CD14-positive monocyte (primary cell): Measurements from ENCODE around the gene PKD1. TPM values are rescaled to one million over a fixed set of nuclear protein-coding genes. Genes with fewer than 3 reads are reported as not detected.
A peak's percentile ranks its signal among the peaks of the same experiment; 100 is the strongest.

ENCODE experiments used
- DNase-seq, 3 donors: peaks; one replicate each; pipeline ENCODE4 v3.0.0-alpha.2; 2011 to 2022
- H2AFZ ChIP-seq: 2 replicates; pipeline ENCODE4 v1.6.0; 2012; ENCODE audit warnings: mild to moderate bottlenecking, low read depth, low read length, inconsistent platforms; ENCODE audit not compliant: insufficient read depth, poor library complexity, severe bottlenecking
- H3K27ac ChIP-seq, 2 donors: 1 replicate in 1 of 2; 2 replicates in 1 of 2; pipeline ENCODE4 v1.5.1; 2012 to 2013; ENCODE audit warnings: low read length in 2 of 2, control low read depth in 1 of 2, inconsistent platforms in 1 of 2, low read depth in 1 of 2, mild to moderate bottlenecking in 1 of 2
- H3K27me3 ChIP-seq, 2 donors: one replicate each; pipeline versions ENCODE4 v1.6.0 to v1.6.1; 2011 to 2013; ENCODE audit warnings: low read length in 2 of 2; ENCODE audit not compliant: control insufficient read depth in 2 of 2, insufficient read depth in 2 of 2
- H3K36me3 ChIP-seq, 2 donors: replicated peaks in 1 of 2; 1 replicate in 1 of 2; 2 replicates in 1 of 2; pipeline versions ENCODE4 v1.5.1 to v1.6.1; 2012 to 2013; ENCODE audit warnings: low read length in 2 of 2, control low read depth in 1 of 2, inconsistent platforms in 1 of 2, mild to moderate bottlenecking in 1 of 2; ENCODE audit not compliant: insufficient read depth in 2 of 2, control insufficient read depth in 1 of 2
- H3K4me1 ChIP-seq, 2 donors: 1 replicate in 1 of 2; 2 replicates in 1 of 2; pipeline versions ENCODE4 v1.5.1 to v1.6.1; 2012 to 2013; ENCODE audit warnings: low read length in 2 of 2, control low read depth in 1 of 2, inconsistent platforms in 1 of 2, mild to moderate bottlenecking in 1 of 2, moderate library complexity in 1 of 2; ENCODE audit not compliant: insufficient read depth in 2 of 2, control insufficient read depth in 1 of 2
- H3K4me2 ChIP-seq: replicated peaks from 2 replicates; pipeline ENCODE3; 2012; ENCODE audit warnings: low read length, moderate library complexity, mild to moderate bottlenecking; ENCODE audit not compliant: poor library complexity, severe bottlenecking; ENCODE audit errors: extremely low read depth
- H3K4me3 ChIP-seq, 3 experiments: fragments of 200-600 bp in 1 of 3; sonication (generic) in 1 of 3; replicated peaks in 1 of 3; 1 replicate in 2 of 3; 2 replicates in 1 of 3; pipeline ENCODE4 v1.5.1; 2011 to 2013; ENCODE audit warnings: low read length in 3 of 3, mild to moderate bottlenecking in 3 of 3, control low read depth in 2 of 3, low read depth in 2 of 3, inconsistent platforms in 1 of 3, moderate library complexity in 1 of 3
- H3K79me2 ChIP-seq: 2 replicates; pipeline ENCODE4 v1.6.0; 2012; ENCODE audit warnings: mild to moderate bottlenecking, control low read depth, inconsistent platforms, low read length, moderate library complexity; ENCODE audit not compliant: insufficient read depth
- H3K9ac ChIP-seq: 2 replicates; pipeline ENCODE4 v1.6.0; 2017; ENCODE audit warnings: low read length, mild to moderate bottlenecking; ENCODE audit not compliant: insufficient read depth, poor library complexity, severe bottlenecking
- H3K9me3 ChIP-seq, 2 donors: replicated peaks in 1 of 2; 1 replicate in 1 of 2; 2 replicates in 1 of 2; pipeline versions ENCODE4 v1.5.1 to v1.6.1; 2012 to 2013; ENCODE audit warnings: low read length in 2 of 2, control low read depth in 1 of 2; ENCODE audit not compliant: control insufficient read depth in 1 of 2, insufficient read depth in 1 of 2
- H4K20me1 ChIP-seq: 2 replicates; pipeline ENCODE4 v1.6.0; 2012; ENCODE audit warnings: mild to moderate bottlenecking, low read length, control low read depth, moderate library complexity; ENCODE audit not compliant: insufficient read depth
- H3K27ac Mint-ChIP-seq, 7 donors: one replicate each; pipeline ENCODE4 v1.8.0; 2020; ENCODE audit warnings: mild to moderate bottlenecking in 7 of 7, mixed read lengths in 7 of 7, moderate library complexity in 6 of 7, inconsistent platforms in 2 of 7
- H3K27me3 Mint-ChIP-seq, 3 donors: one replicate each; pipeline ENCODE4 v1.8.0; 2021 to 2022; ENCODE audit warnings: low read depth in 3 of 3, mild to moderate bottlenecking in 3 of 3, mixed read lengths in 3 of 3, moderate library complexity in 3 of 3, inconsistent platforms in 1 of 3
- H3K36me3 Mint-ChIP-seq, 2 donors: one replicate each; pipeline ENCODE4 v1.8.0; 2020; ENCODE audit warnings: mixed read lengths in 2 of 2, inconsistent platforms in 1 of 2, mild to moderate bottlenecking in 1 of 2
- H3K4me1 Mint-ChIP-seq: one replicate; pipeline ENCODE4 v1.8.0; 2020; ENCODE audit warnings: mild to moderate bottlenecking, mixed read lengths
- H3K4me3 Mint-ChIP-seq, 2 donors: one replicate each; pipeline ENCODE4 v1.8.0; 2020; ENCODE audit warnings: mild to moderate bottlenecking in 2 of 2, mixed read lengths in 2 of 2, moderate library complexity in 1 of 2
- H3K9me3 Mint-ChIP-seq, 7 donors: one replicate each; pipeline ENCODE4 v1.8.0; 2020 to 2022; ENCODE audit warnings: mixed read lengths in 7 of 7, mild to moderate bottlenecking in 6 of 7, moderate library complexity in 6 of 7, inconsistent platforms in 2 of 7
- WGBS: methylation state at CpG from one replicate; pipeline ENCODE4 v1.1.5; 2013; ENCODE audit warnings: missing lambda C conversion rate; ENCODE audit not compliant: insufficient coverage; 5-methylcytosine and 5-hydroxymethylcytosine counted together
- intact Hi-C, 2 donors: fragments of 100-400 bp; cut with micrococcal nuclease; formaldehyde crosslinking; loops; one replicate each; pipeline versions ENCODE4 v1.15.0 to v1.15.1; 2023
- polyA plus RNA-seq, 3 donors: library from polyadenylated mRNA; depleted of rRNA in 1 of 3; unstranded in 2 of 3; stranded (reverse) in 1 of 3; fragments of 300-500 nt in 2 of 3; fragments of >200 nt in 1 of 3; fragmentation: Illumina TruSeq in 2 of 3; gene quantifications; 1 replicate in 2 of 3; 2 replicates in 1 of 3; pipeline ENCODE4 v1.2.3, GENCODE V29; 2012 to 2021
- TF ChIP-seq, protein P1 (sequence below): fragments of 200-600 bp; IDR thresholded peaks from one replicate; pipeline ENCODE4 v1.8.0; 2022; ENCODE audit warnings: antibody characterized with exemption, mild to moderate bottlenecking

Gene PKD1
- polyA plus RNA-seq, 3 donors: 0.22 to 53.8 (median 1.6) TPM

DNA sequence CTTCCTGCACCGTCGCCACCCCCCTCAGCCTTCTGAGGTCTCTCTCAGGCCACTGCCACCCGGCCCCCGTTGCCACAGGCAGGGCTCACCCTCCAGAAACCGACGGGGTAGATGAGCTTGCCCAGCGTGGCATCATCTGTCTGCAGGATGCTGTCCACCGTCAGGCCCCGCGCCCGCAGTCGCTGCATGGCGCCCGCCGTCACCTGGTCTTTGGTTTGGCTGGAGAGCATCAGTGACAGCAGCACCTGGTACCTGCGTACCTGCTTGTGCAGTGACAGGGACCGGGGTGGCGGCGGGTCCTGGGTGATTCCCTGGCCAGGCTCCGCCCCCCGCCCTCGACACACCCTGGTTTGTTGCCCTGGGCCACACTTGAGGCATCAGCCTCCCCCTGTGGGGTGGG lies 91.2 kb downstream of the PKD1 start:
- DNase-seq: no peak
- Mint-ChIP-seq H3K9me3 (no peaks in the 10 kb centered on the region), H3K36me3 (peaks cover 3 to 4% of the 10 kb centered on the region in 2 donors), H3K27ac (no peak overlapping the region), H3K4me3 (no peak overlapping the region), H3K27me3 (no peaks in the 10 kb centered on the region), H3K4me1 (peaks cover 27% of the 10 kb centered on the region)
- TF ChIP-seq, protein P1, sequence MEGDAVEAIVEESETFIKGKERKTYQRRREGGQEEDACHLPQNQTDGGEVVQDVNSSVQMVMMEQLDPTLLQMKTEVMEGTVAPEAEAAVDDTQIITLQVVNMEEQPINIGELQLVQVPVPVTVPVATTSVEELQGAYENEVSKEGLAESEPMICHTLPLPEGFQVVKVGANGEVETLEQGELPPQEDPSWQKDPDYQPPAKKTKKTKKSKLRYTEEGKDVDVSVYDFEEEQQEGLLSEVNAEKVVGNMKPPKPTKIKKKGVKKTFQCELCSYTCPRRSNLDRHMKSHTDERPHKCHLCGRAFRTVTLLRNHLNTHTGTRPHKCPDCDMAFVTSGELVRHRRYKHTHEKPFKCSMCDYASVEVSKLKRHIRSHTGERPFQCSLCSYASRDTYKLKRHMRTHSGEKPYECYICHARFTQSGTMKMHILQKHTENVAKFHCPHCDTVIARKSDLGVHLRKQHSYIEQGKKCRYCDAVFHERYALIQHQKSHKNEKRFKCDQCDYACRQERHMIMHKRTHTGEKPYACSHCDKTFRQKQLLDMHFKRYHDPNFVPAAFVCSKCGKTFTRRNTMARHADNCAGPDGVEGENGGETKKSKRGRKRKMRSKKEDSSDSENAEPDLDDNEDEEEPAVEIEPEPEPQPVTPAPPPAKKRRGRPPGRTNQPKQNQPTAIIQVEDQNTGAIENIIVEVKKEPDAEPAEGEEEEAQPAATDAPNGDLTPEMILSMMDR: no peak
- Histone ChIP-seq H3K36me3 (no peaks in the 10 kb centered on the region), H3K9me3 (no peaks in the 10 kb centered on the region), H2AFZ (peak overlapping the region; percentile 61), H3K27ac (no peak overlapping the region), H4K20me1 (no peaks in the 10 kb centered on the region), H3K4me1 (peaks cover 26 to 37% of the 10 kb centered on the region in 2 donors), H3K9ac (peak overlapping the region; percentile 17), H3K4me2 (peak overlapping the region; percentile 59), H3K79me2 (peaks cover 15% of the 10 kb centered on the region), H3K27me3 (no peaks in the 10 kb centered on the region), H3K4me3 (peak overlapping the region in 1 of 3 experiments; percentile 50)
- WGBS: 67% methylated on average over 17 of the region's 22 CpGs
- intact Hi-C loops: no loop called here

DNA sequence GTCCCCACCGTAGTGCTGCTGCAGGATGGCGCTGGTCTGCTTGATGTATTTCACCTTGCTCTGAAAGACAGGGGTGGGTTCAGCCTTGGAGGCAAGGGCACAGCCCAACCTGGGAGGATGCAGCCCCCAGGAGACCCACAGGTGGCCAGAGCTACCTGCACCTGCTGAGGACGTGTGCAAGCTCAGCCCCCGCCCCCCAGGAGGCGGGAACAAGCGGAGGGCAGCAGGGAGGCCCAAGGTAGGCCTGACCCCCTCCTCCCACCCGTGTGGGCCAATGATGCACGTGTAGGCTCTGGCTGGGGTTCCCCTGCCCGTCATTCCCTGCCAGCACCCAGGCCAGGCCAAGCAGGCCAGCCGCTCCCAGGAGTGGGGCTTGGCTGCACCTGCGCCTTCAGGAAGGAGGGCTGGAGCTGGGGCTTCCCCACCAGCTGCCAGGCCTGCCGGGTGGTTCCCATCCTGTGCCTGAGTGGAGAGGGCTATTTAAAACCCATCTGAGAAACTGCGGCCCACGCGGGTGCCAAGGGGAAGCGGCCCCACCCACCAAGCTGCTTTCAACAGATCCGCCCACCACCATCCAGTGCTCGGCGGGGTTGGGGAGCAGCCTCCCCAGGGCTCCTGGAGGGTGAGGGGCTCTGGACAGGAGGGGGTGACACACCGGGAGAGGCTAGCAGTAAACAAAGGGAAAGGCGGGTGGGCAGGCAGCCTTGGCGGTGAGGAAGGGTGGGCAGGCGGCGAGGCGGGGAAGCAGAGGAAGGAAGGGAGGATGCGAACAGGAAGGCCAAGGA lies 91.8 kb downstream of the PKD1 start:
- Histone ChIP-seq H3K27ac (no peak overlapping the region), H3K9ac (peak overlapping the region; percentile 17), H3K79me2 (peaks cover 11% of the 10 kb centered on the region), H3K27me3 (no peaks in the 10 kb centered on the region), H3K4me1 (peaks cover 26 to 34% of the 10 kb centered on the region in 2 donors), H2AFZ (peak overlapping the region; percentile 61), H3K4me3 (peak overlapping the region in 1 of 3 experiments; percentile 50), H4K20me1 (no peaks in the 10 kb centered on the region), H3K4me2 (peak overlapping the region; percentile 59), H3K9me3 (no peaks in the 10 kb centered on the region), H3K36me3 (no peaks in the 10 kb centered on the region)
- TF ChIP-seq, protein P1: no peak
- peaks cover 24% of the 10 kb centered on the region for H3K4me1 Mint-ChIP-seq
- no peak for DNase-seq
- WGBS: 45% methylated on average over 20 of the region's 26 CpGs
- peaks cover 3 to 4% of the 10 kb centered on the region in 2 donors for H3K36me3 Mint-ChIP-seq
- no peaks in the 10 kb centered on the region for H3K27me3 Mint-ChIP-seq
- intact Hi-C loops: no loop called here
- peak overlapping the region; percentile 48 to 53 for H3K4me3 Mint-ChIP-seq
- H3K27ac Mint-ChIP-seq: no peak overlapping the region
- H3K9me3 Mint-ChIP-seq: no peaks in the 10 kb centered on the region
